H1 (cell line): Measurements from ENCODE around the gene EGFR. TPM values are rescaled to one million over a fixed set of nuclear protein-coding genes. Genes with fewer than 3 reads are reported as not detected.

ENCODE experiments used
- CTCF ChIA-PET: fragments of 300-600 bp; sonication (Branson Sonifier 250); formaldehyde crosslinking; loops from one replicate; lab custom pipeline; 2021; ENCODE audit not compliant: partially characterized antibody; lab: Charles Lee
- POLR2A ChIA-PET: fragments of 300-600 bp; sonication (Branson Sonifier 250); formaldehyde crosslinking; loops from one replicate; lab custom pipeline; 2021; ENCODE audit warnings: inconsistent platforms; ENCODE audit not compliant: partially characterized antibody; lab: Charles Lee
- DNase-seq, 2 experiments: peaks; one replicate each; pipeline versions ENCODE4 v3.0.0 to v3.0.0-alpha.2; 2010 to 2022; ENCODE audit warnings: low spot score in 2 of 2, low read depth in 1 of 2, mixed read lengths in 1 of 2
- FAIRE-seq: peaks from 2 replicates; lab custom pipeline; 2011; peaks lifted over from hg19 to GRCh38; lab: Jason Lieb, UNC
- H2AFZ ChIP-seq: 2 replicates; pipeline ENCODE4 v1.8.1; 2012; ENCODE audit warnings: low read length, inconsistent platforms
- H2AK5ac ChIP-seq: 2 replicates; pipeline ENCODE4 v1.6.1; 2013; ENCODE audit warnings: low read depth, low read length
- H2BK120ac ChIP-seq: replicated peaks from 2 replicates; pipeline ENCODE3; 2013; ENCODE audit warnings: low read depth, low read length, inconsistent platforms
- H2BK12ac ChIP-seq: 2 replicates; pipeline ENCODE4 v1.6.1; 2013; ENCODE audit warnings: low read depth, low read length
- H2BK15ac ChIP-seq: 2 replicates; pipeline ENCODE4 v1.6.1; 2013; ENCODE audit warnings: low read length
- H2BK20ac ChIP-seq: 2 replicates; pipeline ENCODE4 v1.6.1; 2013; ENCODE audit warnings: low read length
- H2BK5ac ChIP-seq: 2 replicates; pipeline ENCODE4 v1.6.1; 2013; ENCODE audit warnings: low read depth, low read length
- H3K14ac ChIP-seq: 2 replicates; pipeline ENCODE4 v1.6.1; 2013; ENCODE audit warnings: inconsistent platforms; ENCODE audit not compliant: insufficient read length
- H3K18ac ChIP-seq: 2 replicates; pipeline ENCODE4 v1.6.1; 2013; ENCODE audit warnings: low read length; ENCODE audit errors: extremely low read depth
- H3K23ac ChIP-seq: 2 replicates; pipeline ENCODE4 v1.6.1; 2013; ENCODE audit warnings: inconsistent platforms; ENCODE audit not compliant: insufficient read length
- H3K23me2 ChIP-seq: 2 replicates; pipeline ENCODE4 v1.6.1; 2013; ENCODE audit warnings: low read depth, low read length
- H3K27ac ChIP-seq: 2 replicates; pipeline ENCODE4 v1.6.1; 2011; ENCODE audit warnings: low read depth, low read length, inconsistent platforms
- H3K27me3 ChIP-seq, 4 experiments: replicated peaks in 1 of 4; 1 replicate in 1 of 4; 2 replicates in 3 of 4; pipeline versions ENCODE4 v1.6.1 to v1.8.1; 2011 to 2013; ENCODE audit warnings: low read length in 3 of 4, mild to moderate bottlenecking in 3 of 4, inconsistent platforms in 2 of 4, mixed read lengths in 2 of 4, moderate library complexity in 1 of 4; ENCODE audit not compliant: control insufficient read depth in 3 of 4, insufficient read depth in 3 of 4; ENCODE audit errors: extremely low read depth in 1 of 4
- H3K36me3 ChIP-seq, 4 experiments: 2 replicates each; pipeline versions ENCODE4 v1.6.1 to v1.8.1; 2011 to 2013; ENCODE audit warnings: mild to moderate bottlenecking in 4 of 4, low read length in 3 of 4, moderate library complexity in 2 of 4, control low read depth in 1 of 4, inconsistent platforms in 1 of 4; ENCODE audit not compliant: insufficient read depth in 4 of 4, control insufficient read depth in 2 of 4
- H3K4ac ChIP-seq: replicated peaks from 2 replicates; pipeline ENCODE3; 2013; ENCODE audit warnings: low read length, low read depth, mixed read lengths, inconsistent platforms; ENCODE audit not compliant: insufficient read length
- H3K4me1 ChIP-seq, 4 experiments: replicated peaks in 1 of 4; 1 replicate in 1 of 4; 2 replicates in 3 of 4; pipeline versions ENCODE4 v1.6.1 to v1.8.1; 2011 to 2013; ENCODE audit warnings: low read length in 3 of 4, inconsistent platforms in 2 of 4, mixed read lengths in 1 of 4; ENCODE audit not compliant: insufficient read depth in 4 of 4, control insufficient read depth in 3 of 4
- H3K4me2 ChIP-seq, 2 experiments: 2 replicates each; pipeline versions ENCODE4 v1.6.1 to v1.8.1; 2011 to 2013; ENCODE audit warnings: low read depth in 2 of 2, low read length in 2 of 2, control low read depth in 1 of 2, inconsistent platforms in 1 of 2, mild to moderate bottlenecking in 1 of 2; ENCODE audit not compliant: insufficient read depth in 1 of 2
- H3K4me3 ChIP-seq, 4 experiments: fragments of 200-600, 300-600 bp in 1 of 4; sonication (generic), shearing (Covaris generic), sonication (Bioruptor Twin) in 1 of 4; 2 replicates each; pipeline versions ENCODE4 v1.5.1 to v1.8.1; 2011 to 2016; ENCODE audit warnings: low read length in 4 of 4, low read depth in 3 of 4, control low read depth in 2 of 4, inconsistent platforms in 2 of 4, mild to moderate bottlenecking in 2 of 4, mixed read lengths in 1 of 4, moderate library complexity in 1 of 4; ENCODE audit not compliant: insufficient read depth in 2 of 4; ENCODE audit errors: extremely low read depth in 1 of 4
- H3K56ac ChIP-seq: replicated peaks from 2 replicates; pipeline ENCODE3; 2013; ENCODE audit warnings: low read depth, mild to moderate bottlenecking, mixed read lengths, low read length, inconsistent platforms; ENCODE audit not compliant: insufficient read length
- H3K79me1 ChIP-seq: 2 replicates; pipeline ENCODE4 v1.6.1; 2013; ENCODE audit warnings: low read depth, low read length, control low read depth
- H3K79me2 ChIP-seq, 2 experiments: 2 replicates each; pipeline versions ENCODE4 v1.6.1 to v1.8.1; 2012 to 2013; ENCODE audit warnings: low read length in 2 of 2, mild to moderate bottlenecking in 2 of 2, inconsistent platforms in 1 of 2; ENCODE audit not compliant: insufficient read depth in 2 of 2, control insufficient read depth in 1 of 2
- H3K9ac ChIP-seq, 4 experiments: replicated peaks in 1 of 4; 1 replicate in 1 of 4; 2 replicates in 3 of 4; pipeline versions ENCODE4 v1.6.1 to v1.8.1; 2011 to 2013; ENCODE audit warnings: low read depth in 3 of 4, low read length in 3 of 4, control low read depth in 2 of 4, mild to moderate bottlenecking in 2 of 4, moderate library complexity in 2 of 4, inconsistent platforms in 1 of 4; ENCODE audit errors: extremely low read depth in 1 of 4
- H3K9me3 ChIP-seq, 2 experiments: 2 replicates each; pipeline versions ENCODE4 v1.6.1 to v1.8.1; 2012 to 2013; ENCODE audit warnings: mild to moderate bottlenecking in 2 of 2, moderate library complexity in 2 of 2, control low read depth in 1 of 2, inconsistent platforms in 1 of 2, low read depth in 1 of 2, low read length in 1 of 2, mixed read lengths in 1 of 2; ENCODE audit not compliant: insufficient read depth in 2 of 2
- H4K20me1 ChIP-seq, 2 experiments: replicated peaks in 1 of 2; 2 replicates each; pipeline versions ENCODE3 to v1.8.1; 2011 to 2013; ENCODE audit warnings: inconsistent platforms in 2 of 2, low read length in 2 of 2, mild to moderate bottlenecking in 1 of 2; ENCODE audit not compliant: insufficient read depth in 2 of 2, control insufficient read depth in 1 of 2
- H4K5ac ChIP-seq: 2 replicates; pipeline ENCODE4 v1.6.1; 2013; ENCODE audit warnings: low read length, low read depth, mixed read lengths, inconsistent platforms; ENCODE audit not compliant: insufficient read length
- H4K8ac ChIP-seq: 2 replicates; pipeline ENCODE4 v1.8.0; 2013; ENCODE audit warnings: mild to moderate bottlenecking, moderate library complexity, low read length, inconsistent platforms; ENCODE audit not compliant: insufficient read depth; ENCODE audit errors: extremely low read depth
- H4K91ac ChIP-seq: replicated peaks from 2 replicates; pipeline ENCODE3; 2013; ENCODE audit warnings: low read length, mixed read lengths, inconsistent platforms; ENCODE audit not compliant: insufficient read length
- ATF3 ChIP-seq: IDR thresholded peaks from 2 replicates; pipeline ENCODE4 v1.6.1; 2011; ENCODE audit warnings: low read depth, mild to moderate bottlenecking, low read length; ENCODE audit not compliant: insufficient read depth
- E2F6 ChIP-seq: IDR thresholded peaks from 2 replicates; pipeline ENCODE4 v1.6.1; 2012; ENCODE audit warnings: inconsistent platforms
- JUND ChIP-seq: IDR thresholded peaks from 2 replicates; pipeline ENCODE4 v1.6.1; 2011; ENCODE audit warnings: mild to moderate bottlenecking, improper control_type of control experiment, low read length
- MAX ChIP-seq: IDR thresholded peaks from 2 replicates; pipeline ENCODE4 v1.6.1; 2012; ENCODE audit warnings: inconsistent platforms
- WGBS, 2 experiments: shearing (Covaris generic) in 1 of 2; methylation state at CpG; one replicate each; pipeline versions ENCODE4 v1.1.6 to v1.1.7; 2013 to 2015; ENCODE audit warnings: low lambda C conversion rate in 2 of 2, mixed read lengths in 2 of 2, inconsistent platforms in 1 of 2, low coverage in 1 of 2, missing lambda C conversion rate in 1 of 2; ENCODE audit not compliant: insufficient replicate concordance in 2 of 2, insufficient coverage in 1 of 2, insufficient read length in 1 of 2; ENCODE audit errors: extremely low coverage in 1 of 2, missing lambda C conversion rate in 1 of 2; 5-methylcytosine and 5-hydroxymethylcytosine counted together
- polyA plus RNA-seq, 7 experiments: library from polyadenylated mRNA; depleted of rRNA in 3 of 7; stranded (reverse) in 5 of 7; unstranded in 2 of 7; fragments of >200 nt in 5 of 7; fragments of 200-250 nt in 2 of 7; gene quantifications; 1 replicate in 5 of 7; 2 replicates in 1 of 7; 4 replicates in 1 of 7; pipeline versions ENCODE4 v1.2.1 to v1.2.3, GENCODE V29; 2011 to 2013; ENCODE audit warnings: missing spikeins in 2 of 7, mixed read lengths in 2 of 7
- total RNA-seq: library from RNA; stranded (reverse); fragmentation: NEBNext Ultra II Directional; extraction: Animal tissue kit (Norgen Biotek cat#: 25700); gene quantifications from 2 replicates; pipeline ENCODE4 v1.2.1, GENCODE V29; 2021

Gene EGFR
- total and polyA plus RNA-seq, 2 of the 8 experiments (the other 6 are each of a cell fraction or from before 2014, with no cell fraction given) = 1.9 to 5.8 TPM

GRCh38 chr7:55088107-55088506 lies 69.3 kb downstream of the EGFR start:
- Histone ChIP-seq H3K23me2 (no peaks in the 10 kb centered on the region; the same call in 1 of the 2 replicates), H3K4me1 (peaks cover 0 to 3% (median 1%) of the 10 kb centered on the region in 4 experiments; a peak in 3 of 7 replicates), H3K36me3 (no peaks in the 10 kb centered on the region), H2BK20ac (no peak overlapping the region), H2AFZ (no peak overlapping the region), H3K4me2 (no peak overlapping the region), H4K20me1 (no peaks in the 10 kb centered on the region), H3K4me3 (no peak overlapping the region), H3K23ac (no peak overlapping the region), H3K9me3 (no peaks in the 10 kb centered on the region), H3K27me3 (no peaks in the 10 kb centered on the region), H2BK5ac (no peak overlapping the region), H2BK120ac (no peak overlapping the region), H3K27ac (no peak overlapping the region), H3K56ac (no peak overlapping the region), H3K18ac (no peak overlapping the region), H2BK15ac (no peak overlapping the region), H2AK5ac (no peak overlapping the region), H3K79me2 (no peaks in the 10 kb centered on the region), H4K91ac (no peak overlapping the region), H3K4ac (no peak overlapping the region), H4K5ac (no peak overlapping the region), H3K14ac (no peak overlapping the region), H2BK12ac (no peak overlapping the region), H4K8ac (no peak overlapping the region), H3K9ac (no peak overlapping the region), H3K79me1 (no peaks in the 10 kb centered on the region)
- no peak for DNase-seq
- FAIRE-seq = no peak
- TF ChIP-seq MAX (no peak), ATF3 (no peak), JUND (no peak), E2F6 (no peak)
- ChIA-PET POLR2A (no interaction called here), CTCF (no interaction called here)
- WGBS, 2 experiments = 85% methylated on average over 6 of the region's 6 CpGs; no CpG with 5 or more reads in 1 of the 2 experiments
